Inferior parietal cortex (tissue), 1 donor: ENCODE results near the gene RFTN1.

ENCODE experiments used
- DNase-seq: peaks from one replicate; pipeline ENCODE4 v3.0.0-alpha.2; 2016; ENCODE audit errors: extremely low spot score

Gene RFTN1

GRCh38 chr3:16432714-16433113 lies 80.8 kb downstream of the RFTN1 start:
- DNase-seq = no peak

- no peak for DNase-seq
Observed at GRCh38 chr3:16430717-16431630, 82.5 kb downstream of the RFTN1 start.

- DNase-seq = no peak
Observed at GRCh38 chr3:16429086-16429485, 84.4 kb downstream of the RFTN1 start.

- DNase-seq = no peak
Observed at GRCh38 chr3:16428612-16429011, 84.9 kb downstream of the RFTN1 start.

GRCh38 chr3:16427103-16427965 lies 86.2 kb downstream of the RFTN1 start:
- no peak for DNase-seq

GRCh38 chr3:16426665-16427064 lies 86.8 kb downstream of the RFTN1 start:
- DNase-seq = no peak

- DNase-seq = no peak
Observed at GRCh38 chr3:16426029-16426400, 87.5 kb downstream of the RFTN1 start.

GRCh38 chr3:16425398-16426028 lies 88.0 kb downstream of the RFTN1 start:
- DNase-seq = no peak

GRCh38 chr3:16423947-16424673 lies 89.4 kb downstream of the RFTN1 start:
- DNase-seq = no peak

- no peak for DNase-seq
Observed at GRCh38 chr3:16423298-16423697, 90.2 kb downstream of the RFTN1 start.

- peak; percentile 59 for DNase-seq
Observed at GRCh38 chr3:16419640-16420241, 93.8 kb downstream of the RFTN1 start.

- no peak for DNase-seq
Observed at GRCh38 chr3:16417945-16418739, 95.4 kb downstream of the RFTN1 start.

GRCh38 chr3:16415911-16416476 lies 97.5 kb downstream of the RFTN1 start:
- no peak for DNase-seq

GRCh38 chr3:16413321-16413720 lies 100.2 kb downstream of the RFTN1 start:
- DNase-seq = no peak

GRCh38 chr3:16412192-16412800 lies 101.2 kb downstream of the RFTN1 start:
- no peak for DNase-seq

- DNase-seq = no peak
Observed at GRCh38 chr3:16411441-16411840, 102.1 kb downstream of the RFTN1 start.

- DNase-seq = no peak
Observed at GRCh38 chr3:16410659-16411058, 102.8 kb downstream of the RFTN1 start.

- DNase-seq = no peak
Observed at GRCh38 chr3:16409032-16409431, 104.5 kb downstream of the RFTN1 start.

- DNase-seq = no peak
Observed at GRCh38 chr3:16407366-16407765, 106.1 kb downstream of the RFTN1 start.

- no peak for DNase-seq
Observed at GRCh38 chr3:16406579-16406978, 106.9 kb downstream of the RFTN1 start.
